SK-N-SH (cell line): ENCODE results near the gene KAT5. TPM values are rescaled to one million over a fixed set of nuclear protein-coding genes. Genes with fewer than 3 reads are reported as not detected.

Experiments used
- CTCF ChIA-PET: fragments of 300-600, 350-600 bp; formaldehyde crosslinking; extraction: SDS; loops from one replicate; lab custom pipeline; 2021; lab: Yijun Ruan, JAX
- POLR2A ChIA-PET: fragments of 350-600 bp; sonication (Branson Sonifier 250); formaldehyde crosslinking; extraction: SDS; loops from one replicate; lab custom pipeline; 2020; ENCODE audit warnings: antibody characterized with exemption, inconsistent platforms; lab: Yijun Ruan, JAX
- DNase-seq: peaks from one replicate; pipeline ENCODE4 v3.0.0; 2012
- H2AFZ ChIP-seq: fragments of 200-600 bp; sonication (generic); 2 replicates; pipeline ENCODE4 v1.8.1; 2016; ENCODE audit warnings: antibody characterized with exemption, mild to moderate bottlenecking, low read depth
- H3F3A ChIP-seq: fragments of 200-600 bp; sonication (generic); replicated peaks from 2 replicates; pipeline ENCODE3; 2016; ENCODE audit warnings: antibody characterized with exemption, mild to moderate bottlenecking; ENCODE audit not compliant: insufficient read depth
- H3K27ac ChIP-seq, 2 experiments: fragments of 200-500 bp in 1 of 2; fragments of 200-600 bp in 1 of 2; sonication (Bioruptor generic) in 1 of 2; sonication (generic), shearing (Covaris generic) in 1 of 2; 2 replicates each; pipeline versions ENCODE4 v1.5.1 to v1.6.1; 2014 to 2016; ENCODE audit warnings: low read depth in 2 of 2, inconsistent platforms in 1 of 2, low read length in 1 of 2, mild to moderate bottlenecking in 1 of 2, mixed read lengths in 1 of 2
- H3K27me3 ChIP-seq: fragments of 200-600 bp; sonication (generic), shearing (Covaris generic); 2 replicates; pipeline ENCODE4 v1.6.1; 2016; ENCODE audit warnings: mixed run types; ENCODE audit not compliant: insufficient read depth
- H3K36me3 ChIP-seq, 2 experiments: fragments of 200-500 bp in 1 of 2; fragments of 200-600 bp in 1 of 2; sonication (Bioruptor generic) in 1 of 2; sonication (generic) in 1 of 2; replicated peaks in 1 of 2; 2 replicates each; pipeline versions ENCODE3 to v1.5.1; 2014 to 2016; ENCODE audit warnings: low read length in 1 of 2, mild to moderate bottlenecking in 1 of 2; ENCODE audit not compliant: insufficient read depth in 2 of 2, control insufficient read depth in 1 of 2
- H3K4me1 ChIP-seq, 2 experiments: fragments of 200-500 bp in 1 of 2; fragments of 200-600 bp in 1 of 2; sonication (Bioruptor generic) in 1 of 2; sonication (generic), shearing (Covaris generic) in 1 of 2; 2 replicates each; pipeline versions ENCODE4 v1.5.1 to v1.6.1; 2014 to 2016; ENCODE audit warnings: low read depth in 1 of 2, low read length in 1 of 2, mixed run types in 1 of 2; ENCODE audit not compliant: insufficient read depth in 2 of 2, control insufficient read depth in 1 of 2
- H3K4me2 ChIP-seq: fragments of 200-600 bp; sonication (generic), shearing (Covaris generic); 2 replicates; pipeline ENCODE4 v1.6.1; 2017; ENCODE audit warnings: mixed run types
- H3K4me3 ChIP-seq, 2 experiments: fragments of 200-500 bp in 1 of 2; fragments of 200-600 bp in 1 of 2; sonication (Bioruptor generic) in 1 of 2; sonication (generic), shearing (Covaris generic) in 1 of 2; 2 replicates each; pipeline versions ENCODE4 v1.5.1 to v1.8.1; 2014 to 2016; ENCODE audit warnings: low read depth in 2 of 2, inconsistent platforms in 1 of 2, low read length in 1 of 2, mild to moderate bottlenecking in 1 of 2, mixed read lengths in 1 of 2, moderate library complexity in 1 of 2
- H3K79me2 ChIP-seq: fragments of 200-600 bp; sonication (generic); 2 replicates; pipeline ENCODE4 v1.8.1; 2017; ENCODE audit warnings: mild to moderate bottlenecking; ENCODE audit not compliant: insufficient read depth
- H3K9ac ChIP-seq: fragments of 200-600 bp; sonication (generic); 2 replicates; pipeline ENCODE4 v1.6.1; 2017; ENCODE audit warnings: mixed run types
- H3K9me2 ChIP-seq: fragments of 200-600 bp; sonication (generic); 2 replicates; pipeline ENCODE4 v1.6.1; 2017; ENCODE audit warnings: mixed run types
- H3K9me3 ChIP-seq: fragments of 200-600 bp; sonication (generic); 2 replicates; pipeline ENCODE4 v1.6.1; 2017; ENCODE audit warnings: mixed run types, mild to moderate bottlenecking, moderate library complexity
- H4K20me1 ChIP-seq: fragments of 200-600 bp; sonication (generic); 2 replicates; pipeline ENCODE4 v1.6.1; 2017; ENCODE audit warnings: mild to moderate bottlenecking, mixed run types; ENCODE audit not compliant: insufficient read depth
- CHD2 ChIP-seq: fragments of 150-350 bp; IDR thresholded peaks from 2 replicates; pipeline ENCODE4 v1.6.1; 2018; ENCODE audit warnings: low read length; ENCODE audit not compliant: partially characterized antibody
- CTCF ChIP-seq: fragments of 200-600 bp; sonication (generic); IDR thresholded peaks from 2 replicates; pipeline ENCODE4 v1.6.1; 2017; ENCODE audit warnings: antibody characterized with exemption, mild to moderate bottlenecking, moderate library complexity
- ELF1 ChIP-seq: IDR thresholded peaks from 2 replicates; pipeline ENCODE4 v1.4.0; 2012
- EP300 ChIP-seq, 2 experiments: IDR thresholded peaks; 2 replicates each; pipeline versions ENCODE4 v1.4.0 to v1.6.1; 2012; ENCODE audit warnings: borderline replicate concordance in 1 of 2, low read depth in 1 of 2, low read length in 1 of 2
- EZH2phosphoT487 ChIP-seq: fragments of 200-600 bp; sonication (generic); IDR thresholded peaks from 2 replicates; pipeline ENCODE4 v1.6.1; 2017; ENCODE audit warnings: low read depth, mixed run types, mild to moderate bottlenecking, antibody characterized with exemption, moderate library complexity, borderline replicate concordance
- FOSL2 ChIP-seq: IDR thresholded peaks from 2 replicates; pipeline ENCODE4 v1.4.0; 2012; ENCODE audit warnings: low read depth, mild to moderate bottlenecking, moderate library complexity, borderline replicate concordance
- FOXJ3 ChIP-seq: sonication (generic); formaldehyde crosslinking; IDR thresholded peaks from 2 replicates; pipeline ENCODE4 v1.5.1; 2020; ENCODE audit warnings: mild to moderate bottlenecking, missing genetic modification reagents
- IRF3 ChIP-seq: fragments of 150-350 bp; IDR thresholded peaks from 2 replicates; pipeline ENCODE4 v1.6.1; 2016; ENCODE audit warnings: mild to moderate bottlenecking, low read depth, low read length
- NFIC ChIP-seq: IDR thresholded peaks from 2 replicates; pipeline ENCODE4 v1.4.0; 2012; ENCODE audit warnings: borderline replicate concordance
- RAD21 ChIP-seq: IDR thresholded peaks from 2 replicates; pipeline ENCODE4 v1.6.1; 2012; ENCODE audit warnings: mild to moderate bottlenecking, low read length
- RCOR1 ChIP-seq: fragments of 150-350 bp; IDR thresholded peaks from 2 replicates; pipeline ENCODE4 v1.6.1; 2017; ENCODE audit warnings: antibody characterized with exemption, low read length
- REST ChIP-seq: IDR thresholded peaks from 2 replicates; pipeline ENCODE4 v1.6.1; 2012; ENCODE audit warnings: mild to moderate bottlenecking, low read depth, low read length, moderate library complexity
- RXRA ChIP-seq: IDR thresholded peaks from 2 replicates; pipeline ENCODE4 v1.4.0; 2012; ENCODE audit warnings: low read depth, mild to moderate bottlenecking, borderline replicate concordance
- TCF12 ChIP-seq: IDR thresholded peaks from 2 replicates; pipeline ENCODE4 v1.4.0; 2012
- USF1 ChIP-seq: IDR thresholded peaks from 2 replicates; pipeline ENCODE4 v1.4.0; 2012; ENCODE audit warnings: low read depth, borderline replicate concordance
- YY1 ChIP-seq: IDR thresholded peaks from 2 replicates; pipeline ENCODE4 v1.4.0; 2012; ENCODE audit warnings: low read depth, mild to moderate bottlenecking
- WGBS: methylation state at CpG from one replicate; pipeline ENCODE4 v1.1.6; 2017; ENCODE audit warnings: low lambda C conversion rate; 5-methylcytosine and 5-hydroxymethylcytosine counted together
- polyA plus RNA-seq, 3 experiments: library from polyadenylated mRNA; depleted of rRNA; stranded (reverse); fragments of >200 nt; gene quantifications; 2 replicates each; pipeline ENCODE4 v1.2.3, GENCODE V29; 2012
- TF ChIP-seq, protein P1 (sequence below): IDR thresholded peaks from 2 replicates; pipeline ENCODE4 v1.4.0; 2012; ENCODE audit warnings: low read depth, borderline replicate concordance

KAT5 gene
- polyA plus RNA-seq, 1 of the 3 experiments (the other 2 are of a cell fraction), result 51.9 TPM

- TF ChIP-seq EZH2phosphoT487 (no peak), ELF1 (peak; percentile 82), RXRA (no peak), FOXJ3 (CRISPR knock-in tag) (peak; percentile 26; the same call in 1 of the 2 replicates), RCOR1 (peak; percentile 80), NFIC (peak; percentile 52; the same call in 1 of the 2 replicates), FOSL2 (no peak), EP300 (IDR thresholded peaks at IDR 0.05; ENCODE audit: borderline replicate concordance in 1 of 2, low read depth in 1 of 2, low read length in 1 of 2) (peak in 1 of 2 experiments; percentile 34; a peak in 1 of 4 replicates), USF1 (peak; percentile 100), CHD2 (peak; percentile 8)
- TF ChIP-seq, protein P1, sequence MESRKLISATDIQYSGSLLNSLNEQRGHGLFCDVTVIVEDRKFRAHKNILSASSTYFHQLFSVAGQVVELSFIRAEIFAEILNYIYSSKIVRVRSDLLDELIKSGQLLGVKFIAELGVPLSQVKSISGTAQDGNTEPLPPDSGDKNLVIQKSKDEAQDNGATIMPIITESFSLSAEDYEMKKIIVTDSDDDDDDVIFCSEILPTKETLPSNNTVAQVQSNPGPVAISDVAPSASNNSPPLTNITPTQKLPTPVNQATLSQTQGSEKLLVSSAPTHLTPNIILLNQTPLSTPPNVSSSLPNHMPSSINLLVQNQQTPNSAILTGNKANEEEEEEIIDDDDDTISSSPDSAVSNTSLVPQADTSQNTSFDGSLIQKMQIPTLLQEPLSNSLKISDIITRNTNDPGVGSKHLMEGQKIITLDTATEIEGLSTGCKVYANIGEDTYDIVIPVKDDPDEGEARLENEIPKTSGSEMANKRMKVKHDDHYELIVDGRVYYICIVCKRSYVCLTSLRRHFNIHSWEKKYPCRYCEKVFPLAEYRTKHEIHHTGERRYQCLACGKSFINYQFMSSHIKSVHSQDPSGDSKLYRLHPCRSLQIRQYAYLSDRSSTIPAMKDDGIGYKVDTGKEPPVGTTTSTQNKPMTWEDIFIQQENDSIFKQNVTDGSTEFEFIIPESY, result no peak
Observed at GRCh38 chr11:65711785-65712632, at the start of gene KAT5 (continued).

- POLR2A ChIA-PET, result interaction anchor here (0.7 to 2.0 kb wide), 7 partner anchors 10 to 227 kb away, joined by 3 to 24 read pairs (median 3); partner anchors contain the start of genes CCDC85B, CFL1, KAT5 and RNASEH2C
- peak within 1 kb of the TSS; percentile 95 to 97 for H3K27ac ChIP-seq
- no peaks in the 10 kb centered on the region for H3K9me2 ChIP-seq
- H3K9ac ChIP-seq, result peak within 1 kb of the TSS; percentile 95
- H3F3A ChIP-seq, result peaks cover 14% of the 10 kb centered on the region
- peaks cover 39% of the 10 kb centered on the region for H3K79me2 ChIP-seq
- H3K4me3 ChIP-seq, result peak within 1 kb of the TSS; percentile 83 to 90
- peak within 1 kb of the TSS; percentile 98 for H3K4me2 ChIP-seq
- 0% methylated on average over 12 of the region's 91 CpGs for WGBS
- DNase-seq, result peak; percentile 98
- no peaks in the 10 kb centered on the region for H3K9me3 ChIP-seq
- H3K27me3 ChIP-seq, result no peaks in the 10 kb centered on the region
- CTCF ChIA-PET, result interaction anchor here (0.8 to 2.3 kb wide), 10 partner anchors 10 to 325 kb away, joined by 3 to 13 read pairs (median 4); partner anchors contain the start of genes CCDC85B, KAT5 and SIPA1
- H3K4me1 ChIP-seq, result peaks cover 9% of the 10 kb centered on the region in 2 experiments; a peak in 3 of 4 replicates
- 0 out of 2 replicates have a peak, but pooled peaks cover 7% of the 10 kb centered on the region for H4K20me1 ChIP-seq
- H3K36me3 ChIP-seq, result peaks cover 29 to 31% of the 10 kb centered on the region in 2 experiments
- H2AFZ ChIP-seq, result peak within 1 kb of the TSS; percentile 96
- TF ChIP-seq EZH2phosphoT487 (no peak), RAD21 (no peak), YY1 (no peak), REST (no peak), IRF3 (peak; percentile 80), CTCF (no peak), TCF12 (peak; percentile 42; the same call in 1 of the 2 replicates)
Observed at GRCh38 chr11:65662799-65663638, 49.0 kb upstream of the KAT5 start, which contains the start of gene RELA. TSS of gene RELA (minus strand) at chr11:65662916. CDS start at chr11:65662832, 84 bp downstream.
